Thoracic aorta (tissue), 2 donors: ENCODE results near the gene MYH15. TPM values are rescaled to one million over a fixed set of nuclear protein-coding genes. Genes with fewer than 3 reads are reported as not detected.

ENCODE experiments used
- ATAC-seq: fragments of 150-250 bp; one replicate; pipeline ENCODE4 v1.8.0; 2017; ENCODE audit warnings: low read depth; ENCODE audit not compliant: insufficient number of reproducible peaks, low FRiP score
- DNase-seq: peaks from one replicate; pipeline ENCODE4 v3.0.0-alpha.2; 2020; ENCODE audit warnings: low spot score
- H3K27ac ChIP-seq, 2 donors: fragments of 200-600 bp; sonication (generic); 1 replicate in 1 of 2; 2 replicates in 1 of 2; pipeline ENCODE4 v1.5.1; 2016; ENCODE audit warnings: mild to moderate bottlenecking in 2 of 2, moderate library complexity in 2 of 2
- H3K27me3 ChIP-seq: fragments of 200-600 bp; sonication (generic); replicated peaks from 2 replicates; pipeline ENCODE4 v1.6.0; 2016; ENCODE audit warnings: mild to moderate bottlenecking; ENCODE audit not compliant: insufficient read depth
- H3K36me3 ChIP-seq: fragments of 200-600 bp; sonication (generic); one replicate; pipeline ENCODE4 v1.5.1; 2016
- H3K4me1 ChIP-seq, 2 donors: fragments of 200-600 bp; sonication (generic); 1 replicate in 1 of 2; 2 replicates in 1 of 2; pipeline versions ENCODE4 v1.5.1 to v1.6.0; 2016; ENCODE audit warnings: low read depth in 2 of 2, mild to moderate bottlenecking in 1 of 2; ENCODE audit not compliant: control insufficient read depth in 1 of 2
- H3K4me3 ChIP-seq: fragments of 200-600 bp; sonication (generic); 2 replicates; pipeline ENCODE4 v1.5.1; 2016; ENCODE audit warnings: mild to moderate bottlenecking
- H3K9me3 ChIP-seq: fragments of 200-600 bp; sonication (generic); 2 replicates; pipeline ENCODE4 v1.5.1; 2016
- total RNA-seq, 2 donors: library from RNA; depleted of rRNA; stranded (reverse); fragments of >200 nt; gene quantifications; one replicate each; pipeline versions ENCODE4 v1.1.0 to v1.2.3, GENCODE V29; 2016
- TF ChIP-seq, protein P1 (sequence below): fragments of 200-600 bp; sonication (generic); IDR thresholded peaks from one replicate; pipeline ENCODE4 v1.5.1; 2019; ENCODE audit warnings: antibody characterized with exemption

The MYH15 gene
- total RNA-seq, 2 donors from 2014 or later: 0.14 TPM; not detected in 1

DNA sequence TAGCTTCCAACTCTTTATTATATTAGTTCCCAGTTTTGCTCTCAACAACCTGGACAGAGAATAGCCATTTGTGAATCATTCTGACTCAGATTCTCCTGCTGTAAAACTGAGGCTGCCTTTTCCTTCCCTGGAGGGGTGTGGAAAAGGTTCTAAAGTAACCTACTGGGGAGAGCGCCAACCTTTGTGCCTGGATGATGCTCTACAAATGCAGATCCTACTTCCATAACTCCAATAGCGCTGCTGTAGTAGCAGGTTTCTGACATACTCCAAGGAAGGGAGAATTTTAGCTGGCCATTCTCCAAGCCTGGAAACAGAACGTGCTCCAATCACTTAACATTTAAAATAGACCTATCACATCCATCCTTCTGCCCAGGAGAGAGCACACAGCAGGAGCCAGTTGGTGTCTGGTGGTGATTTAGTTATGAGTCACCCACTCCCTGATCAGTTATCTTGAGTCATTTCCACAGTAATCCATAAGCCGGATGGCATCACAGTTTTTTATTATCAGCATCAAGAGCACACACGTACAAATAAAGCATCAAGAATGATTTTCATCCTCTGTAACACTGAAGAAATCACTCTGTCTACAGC is 38.3 kb downstream of the MYH15 start:
- H3K36me3 ChIP-seq: no peaks in the 10 kb centered on the region
- no peaks in the 10 kb centered on the region for H3K27me3 ChIP-seq
- no peak for ATAC-seq
- TF ChIP-seq, protein P1, sequence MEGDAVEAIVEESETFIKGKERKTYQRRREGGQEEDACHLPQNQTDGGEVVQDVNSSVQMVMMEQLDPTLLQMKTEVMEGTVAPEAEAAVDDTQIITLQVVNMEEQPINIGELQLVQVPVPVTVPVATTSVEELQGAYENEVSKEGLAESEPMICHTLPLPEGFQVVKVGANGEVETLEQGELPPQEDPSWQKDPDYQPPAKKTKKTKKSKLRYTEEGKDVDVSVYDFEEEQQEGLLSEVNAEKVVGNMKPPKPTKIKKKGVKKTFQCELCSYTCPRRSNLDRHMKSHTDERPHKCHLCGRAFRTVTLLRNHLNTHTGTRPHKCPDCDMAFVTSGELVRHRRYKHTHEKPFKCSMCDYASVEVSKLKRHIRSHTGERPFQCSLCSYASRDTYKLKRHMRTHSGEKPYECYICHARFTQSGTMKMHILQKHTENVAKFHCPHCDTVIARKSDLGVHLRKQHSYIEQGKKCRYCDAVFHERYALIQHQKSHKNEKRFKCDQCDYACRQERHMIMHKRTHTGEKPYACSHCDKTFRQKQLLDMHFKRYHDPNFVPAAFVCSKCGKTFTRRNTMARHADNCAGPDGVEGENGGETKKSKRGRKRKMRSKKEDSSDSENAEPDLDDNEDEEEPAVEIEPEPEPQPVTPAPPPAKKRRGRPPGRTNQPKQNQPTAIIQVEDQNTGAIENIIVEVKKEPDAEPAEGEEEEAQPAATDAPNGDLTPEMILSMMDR: no peak
- H3K4me3 ChIP-seq: no peak overlapping the region
- no peaks in the 10 kb centered on the region for H3K9me3 ChIP-seq
- no peak for DNase-seq
- no peaks in the 10 kb centered on the region for H3K4me1 ChIP-seq
- H3K27ac ChIP-seq: no peak overlapping the region

DNA sequence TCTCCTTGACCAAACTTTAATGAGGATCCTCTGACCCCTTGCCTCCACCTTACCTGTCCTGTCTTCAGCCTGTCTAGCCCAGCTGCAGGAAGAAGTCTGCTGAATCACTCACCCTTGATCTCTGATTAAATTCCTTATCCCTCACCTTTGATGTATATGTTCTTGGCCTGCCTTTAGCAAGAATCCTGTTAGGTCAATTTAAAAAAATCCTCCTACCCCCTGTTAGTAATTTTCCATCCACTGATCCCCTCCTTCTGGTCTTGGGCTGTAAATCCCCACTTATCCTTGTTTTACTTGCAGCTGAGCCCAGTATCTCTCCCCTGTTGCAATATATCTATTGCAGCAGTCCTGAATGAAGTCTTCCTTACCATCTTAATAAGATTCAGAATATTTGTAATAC is 39.0 kb downstream of the MYH15 start:
- H3K27me3 ChIP-seq: no peaks in the 10 kb centered on the region
- H3K36me3 ChIP-seq: no peaks in the 10 kb centered on the region
- no peak overlapping the region for H3K27ac ChIP-seq
- H3K9me3 ChIP-seq: no peaks in the 10 kb centered on the region
- ATAC-seq: no peak
- no peaks in the 10 kb centered on the region for H3K4me1 ChIP-seq
- TF ChIP-seq, protein P1: no peak
- no peak for DNase-seq
- no peak overlapping the region for H3K4me3 ChIP-seq

DNA sequence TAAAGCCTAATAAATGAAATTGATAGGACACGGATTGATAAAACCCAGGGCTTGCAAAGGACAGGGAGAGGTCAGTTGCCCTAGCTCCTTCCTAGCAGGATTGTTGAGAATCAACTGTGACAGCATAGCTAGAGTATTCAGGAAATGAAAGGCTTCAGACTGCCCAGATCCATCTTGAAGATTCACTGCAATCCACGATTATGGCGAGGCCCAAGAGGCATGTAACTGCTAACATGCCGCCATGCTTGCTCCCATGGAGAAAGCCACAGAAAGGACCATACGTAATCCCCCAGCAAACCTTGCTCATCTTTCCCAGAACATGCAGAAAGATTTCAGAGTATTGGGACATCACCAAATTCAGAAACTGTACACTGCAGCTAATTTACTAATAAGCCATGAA is 41.3 kb downstream of the MYH15 start:
- H3K36me3 ChIP-seq: no peaks in the 10 kb centered on the region
- DNase-seq (no peak), ATAC-seq (no peak)
- H3K27ac ChIP-seq: no peak overlapping the region
- H3K4me1 ChIP-seq: no peaks in the 10 kb centered on the region
- H3K4me3 ChIP-seq: no peak overlapping the region
- TF ChIP-seq, protein P1: no peak
- no peaks in the 10 kb centered on the region for H3K9me3 ChIP-seq
- no peaks in the 10 kb centered on the region for H3K27me3 ChIP-seq

DNA sequence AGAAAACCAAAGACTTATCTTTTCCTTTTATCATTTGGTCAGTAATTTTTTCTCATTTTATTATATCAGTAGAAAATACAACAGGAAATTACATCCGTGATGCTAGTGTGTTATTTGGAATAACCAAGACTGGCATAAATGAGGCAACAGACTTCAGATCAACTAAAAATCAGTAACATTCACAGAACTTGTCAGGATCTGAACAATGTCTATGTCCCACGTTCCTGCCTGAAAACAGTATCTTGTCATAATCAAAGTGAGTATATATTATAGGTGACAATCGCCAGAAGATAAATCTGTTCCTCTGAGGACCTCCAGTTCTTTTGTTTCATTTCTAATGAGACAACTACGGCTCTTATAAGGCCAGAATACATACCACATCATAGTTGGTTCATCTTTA is 41.8 kb downstream of the MYH15 start:
- H3K9me3 ChIP-seq: no peaks in the 10 kb centered on the region
- no peaks in the 10 kb centered on the region for H3K27me3 ChIP-seq
- no peaks in the 10 kb centered on the region for H3K4me1 ChIP-seq
- no peak overlapping the region for H3K27ac ChIP-seq
- TF ChIP-seq, protein P1: no peak
- H3K36me3 ChIP-seq: no peaks in the 10 kb centered on the region
- ATAC-seq (no peak), DNase-seq (no peak)
- no peak overlapping the region for H3K4me3 ChIP-seq

DNA sequence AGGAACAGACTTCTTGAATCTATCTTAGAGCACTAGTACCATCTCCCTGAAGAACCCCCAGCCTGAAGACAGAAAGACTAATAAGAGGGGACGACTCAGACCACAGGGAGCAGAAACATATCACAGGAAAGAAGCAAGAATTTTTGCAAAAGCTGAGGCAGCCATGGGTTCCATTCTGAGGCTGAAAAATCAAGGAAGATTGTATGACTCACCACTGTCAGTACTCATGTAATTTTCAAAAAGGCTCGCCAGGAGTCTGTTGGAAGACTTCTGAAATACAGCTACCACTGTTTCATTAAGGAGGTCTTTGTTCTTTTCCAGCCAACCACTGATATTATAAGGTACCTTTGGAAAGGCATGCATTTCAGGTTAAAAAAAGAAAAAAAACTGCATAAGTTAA is 47.5 kb downstream of the MYH15 start:
- Histone ChIP-seq H3K27me3 (no peaks in the 10 kb centered on the region), H3K36me3 (no peaks in the 10 kb centered on the region), H3K4me1 (no peaks in the 10 kb centered on the region), H3K4me3 (no peak overlapping the region), H3K27ac (no peak overlapping the region), H3K9me3 (no peaks in the 10 kb centered on the region)
- ATAC-seq: no peak
- no peak for DNase-seq
- TF ChIP-seq, protein P1: no peak
